HepG2 (cell line): ENCODE data around the gene PCBD2. TPM values are rescaled to one million over a fixed set of nuclear protein-coding genes. Genes with fewer than 3 reads are reported as not detected.

ENCODE experiments used
- ATAC-seq: fragments of 200-7000 bp; cut with Tn5 transposase; 3 replicates; pipeline ENCODE4 v1.9.1; 2020; ENCODE audit warnings: mild to moderate bottlenecking, moderate library complexity
- BruUV-seq: library from RNA; stranded (reverse); fragments of 400-500 nt; replicated peaks from 2 replicates; lab custom pipeline; 2021; lab: Mats Ljungman, UMichigan
- CTCF ChIA-PET: fragments of 300-600 bp; formaldehyde crosslinking; extraction: SDS; loops from one replicate; lab custom pipeline; 2021; ENCODE audit warnings: low total read pairs, inconsistent platforms, low intra/inter-chr PET ratio; lab: Yijun Ruan, JAX
- POLR2A ChIA-PET: fragments of 350-600 bp; sonication (Branson Sonifier 250); formaldehyde crosslinking; loops from one replicate; lab custom pipeline; 2020; ENCODE audit warnings: antibody characterized with exemption, inconsistent platforms; lab: Yijun Ruan, JAX
- DNase-seq: peaks from one replicate; pipeline ENCODE4 v3.0.0-alpha.2; 2015; ENCODE audit warnings: low spot score
- FAIRE-seq: peaks from 3 replicates; lab custom pipeline; 2011; peaks lifted over from hg19 to GRCh38; lab: Jason Lieb, UNC
- H2AFZ ChIP-seq: one replicate; pipeline ENCODE4 v1.6.1; 2011; ENCODE audit warnings: low read length, inconsistent platforms
- H3K27ac ChIP-seq: fragments of 300-600 bp; 3 replicates; pipeline ENCODE4 v1.8.0; 2011; ENCODE audit warnings: mixed run types, mild to moderate bottlenecking, mixed read lengths, low read length, inconsistent platforms; ENCODE audit not compliant: insufficient read depth; ENCODE audit errors: extremely low read length
- H3K27me3 ChIP-seq, 2 experiments: fragments of 200-600 bp in 1 of 2; 2 replicates in 1 of 2; 3 replicates in 1 of 2; pipeline versions ENCODE4 v1.6.0 to v1.8.0; 2011; ENCODE audit warnings: low read length in 2 of 2, mild to moderate bottlenecking in 2 of 2, moderate library complexity in 2 of 2, inconsistent platforms in 1 of 2; ENCODE audit not compliant: insufficient read depth in 2 of 2, control insufficient read depth in 1 of 2
- H3K36me3 ChIP-seq, 2 experiments: fragments of 200-600 bp in 1 of 2; replicated peaks in 1 of 2; 2 replicates in 1 of 2; 3 replicates in 1 of 2; pipeline versions ENCODE4 v1.5.1 to v1.8.0; 2011; ENCODE audit warnings: low read length in 2 of 2, inconsistent platforms in 1 of 2; ENCODE audit not compliant: insufficient read depth in 2 of 2, control insufficient read depth in 1 of 2
- H3K4me1 ChIP-seq: 2 replicates; pipeline ENCODE4 v1.5.1; 2012; ENCODE audit warnings: low read length, inconsistent platforms; ENCODE audit not compliant: insufficient read depth
- H3K4me2 ChIP-seq: 2 replicates; pipeline ENCODE4 v1.6.0; 2011; ENCODE audit warnings: low read depth, low read length, inconsistent platforms
- H3K4me3 ChIP-seq, 3 experiments: fragments of 200-600 bp in 1 of 3; sonication (generic), shearing (Covaris generic) in 1 of 3; replicated peaks in 1 of 3; 2 replicates each; pipeline ENCODE4 v1.5.1; 2011 to 2016; ENCODE audit warnings: low read length in 3 of 3, inconsistent platforms in 2 of 3, low read depth in 2 of 3, mild to moderate bottlenecking in 2 of 3, control low read depth in 1 of 3, mixed read lengths in 1 of 3; ENCODE audit not compliant: insufficient read depth in 1 of 3
- H3K79me2 ChIP-seq: one replicate; pipeline ENCODE4 v1.6.1; 2011; ENCODE audit warnings: low read length, inconsistent platforms; ENCODE audit not compliant: insufficient read depth
- H3K9ac ChIP-seq: 2 replicates; pipeline ENCODE4 v1.6.0; 2011; ENCODE audit warnings: mild to moderate bottlenecking, low read depth, low read length, inconsistent platforms; ENCODE audit not compliant: insufficient read depth
- H3K9me3 ChIP-seq: 2 replicates; pipeline ENCODE4 v1.5.1; 2012; ENCODE audit warnings: mild to moderate bottlenecking, low read length
- H4K20me1 ChIP-seq: 2 replicates; pipeline ENCODE4 v1.6.0; 2011; ENCODE audit warnings: inconsistent platforms, mild to moderate bottlenecking, low read length, moderate library complexity; ENCODE audit not compliant: insufficient read depth
- KLF15 ChIP-seq: sonication (generic); formaldehyde crosslinking; IDR thresholded peaks from 2 replicates; pipeline ENCODE4 v1.8.1; 2023; ENCODE audit warnings: borderline replicate concordance, mild to moderate bottlenecking, inconsistent platforms, missing genetic modification reagents, mixed read lengths
- SNAPC2 ChIP-seq: sonication (generic); formaldehyde crosslinking; IDR thresholded peaks from 2 replicates; pipeline ENCODE4 v1.8.1; 2022; ENCODE audit warnings: mild to moderate bottlenecking, missing genetic modification reagents
- SRY ChIP-seq: sonication (generic); formaldehyde crosslinking; IDR thresholded peaks from 2 replicates; pipeline ENCODE4 v1.8.0; 2022; ENCODE audit warnings: mild to moderate bottlenecking, missing genetic modification reagents
- TAF1 ChIP-seq: sonication (generic); formaldehyde crosslinking; IDR thresholded peaks from 2 replicates; pipeline ENCODE4 v1.4.0; 2020; ENCODE audit warnings: missing genetic modification reagents
- ZNF772 ChIP-seq: sonication (generic); formaldehyde crosslinking; IDR thresholded peaks from 2 replicates; pipeline ENCODE4 v1.5.0; 2020; ENCODE audit warnings: mild to moderate bottlenecking, missing genetic modification reagents
- in situ Hi-C: cut with HindIII; loops from 2 replicates; pipeline ENCODE4 v1.10.0; 2017; ENCODE audit warnings: low pct_unique_long_range_greater_than_20kb; ENCODE audit not compliant: extremely low pct_ligation_motif_present
- intact Hi-C: fragments of 100-400 bp; cut with micrococcal nuclease; formaldehyde crosslinking; loops from one replicate; pipeline ENCODE4 v1.10.0; 2022; ENCODE audit not compliant: unreplicated experiment
- polyA plus RNA-seq, 8 experiments: library from polyadenylated mRNA; depleted of rRNA in 3 of 8; stranded (reverse) in 7 of 8; unstranded in 1 of 8; fragments of >200 nt; fragmentation: Illumina TruSeq in 4 of 8; extraction: Trizol in 4 of 8; gene quantifications; 2 replicates each; pipeline versions ENCODE4 v1.2.1 to v1.2.3, GENCODE V29; 2011 to 2016; ENCODE audit warnings: low read depth in 4 of 8, missing spikeins in 1 of 8, mixed read lengths in 1 of 8; ENCODE audit not compliant: insufficient read depth in 1 of 8
- total RNA-seq, 5 experiments: library from RNA; depleted of rRNA; stranded (reverse); fragments of >200 nt; fragmentation: Illumina TruSeq; extraction: Trizol; gene quantifications; 2 replicates each; pipeline ENCODE4 v1.2.3, GENCODE V29; 2016; ENCODE audit warnings: low read depth in 1 of 5
- TF ChIP-seq, protein P1 (sequence below): sonication (generic); formaldehyde crosslinking; IDR thresholded peaks from 2 replicates; pipeline ENCODE4 v1.4.0; 2020; ENCODE audit warnings: mild to moderate bottlenecking, missing genetic modification reagents, borderline replicate concordance

Gene PCBD2
- total and polyA plus RNA-seq, 2 of the 13 experiments (the other 11 are each of a cell fraction or from before 2014, with no cell fraction given): 5.5 to 12.0 TPM

DNA sequence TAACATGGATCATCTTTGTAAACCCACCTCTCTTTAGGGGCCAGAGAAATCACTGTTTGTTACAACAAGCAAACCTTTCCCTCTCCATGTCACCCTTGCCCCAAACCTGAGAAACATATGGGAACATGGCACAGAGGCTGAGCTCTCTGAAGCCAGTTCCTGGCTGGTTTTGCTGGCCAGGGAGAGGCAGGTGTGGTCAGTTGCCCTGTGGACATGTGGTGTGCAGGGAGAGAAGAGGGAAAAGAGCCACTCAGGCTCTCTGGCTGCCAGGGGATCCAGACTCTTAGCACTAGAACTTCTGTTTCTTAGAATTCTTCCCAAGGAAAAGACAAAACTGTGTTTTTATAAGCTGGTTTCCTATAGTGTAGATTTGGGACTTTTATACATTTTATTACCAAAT is 58.2 kb downstream of the PCBD2 start:
- Histone ChIP-seq H3K27ac (no peak overlapping the region), H3K27me3 (no peaks in the 10 kb centered on the region), H3K9me3 (no peaks in the 10 kb centered on the region)
- CTCF ChIA-PET: no interaction called here
- FAIRE-seq: no peak
- TF ChIP-seq SNAPC2: no peak
- TF ChIP-seq TAF1 (CRISPR knock-in tag): no peak
- TF ChIP-seq SRY: no peak
- no peak for TF ChIP-seq KLF15
- TF ChIP-seq, protein P1, sequence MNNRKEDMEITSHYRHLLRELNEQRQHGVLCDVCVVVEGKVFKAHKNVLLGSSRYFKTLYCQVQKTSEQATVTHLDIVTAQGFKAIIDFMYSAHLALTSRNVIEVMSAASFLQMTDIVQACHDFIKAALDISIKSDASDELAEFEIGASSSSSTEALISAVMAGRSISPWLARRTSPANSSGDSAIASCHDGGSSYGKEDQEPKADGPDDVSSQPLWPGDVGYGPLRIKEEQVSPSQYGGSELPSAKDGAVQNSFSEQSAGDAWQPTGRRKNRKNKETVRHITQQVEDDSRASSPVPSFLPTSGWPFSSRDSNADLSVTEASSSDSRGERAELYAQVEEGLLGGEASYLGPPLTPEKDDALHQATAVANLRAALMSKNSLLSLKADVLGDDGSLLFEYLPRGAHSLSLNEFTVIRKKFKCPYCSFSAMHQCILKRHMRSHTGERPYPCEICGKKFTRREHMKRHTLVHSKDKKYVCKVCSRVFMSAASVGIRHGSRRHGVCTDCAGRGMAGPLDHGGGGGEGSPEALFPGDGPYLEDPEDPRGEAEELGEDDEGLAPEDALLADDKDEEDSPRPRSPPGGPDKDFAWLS: no peak
- TF ChIP-seq ZNF772 (CRISPR knock-in tag): no peak
- TF ChIP-seq, all 625 proteins: peak for 0
- Histone ChIP-seq H3K4me2 (no peak overlapping the region), H4K20me1 (no peaks in the 10 kb centered on the region), H3K79me2 (no peaks in the 10 kb centered on the region), H2AFZ (no peak overlapping the region), H3K4me3 (no peak overlapping the region), H3K36me3 (peaks cover 0 to 7% of the 10 kb centered on the region in 2 experiments; a peak in 2 of 5 replicates), H3K4me1 (peaks cover 48% of the 10 kb centered on the region), H3K9ac (no peak overlapping the region)
- POLR2A ChIA-PET: interaction anchor here (2.0 kb wide), 1 partner anchor 14 kb away, joined by 5 read pairs; no protein-coding TSS in a partner anchor
- ATAC-seq: no peak
- no TSS peak for BruUV-seq
- in situ Hi-C loops (no loop called here), intact Hi-C loops (no loop called here)
- no peak for DNase-seq
